ENCODE data around the gene ELN. TPM values are rescaled to one million over a fixed set of nuclear protein-coding genes. Genes with fewer than 3 reads are reported as not detected.
A peak's percentile ranks its signal among the peaks of the same experiment; 100 is the strongest.

Gene ELN
- total and polyA plus RNA-seq, 2 of the 4 experiments (the other 2 are of a cell fraction), result 2.2 to 14.3 TPM

- 100% methylated on average over 1 of the region's 17 CpGs; no CpG with 5 or more reads in 1 of the 2 experiments for WGBS, 2 experiments (ENCODE audit: extremely low coverage in 2 of 2, insufficient read length in 1 of 2)
- peak overlapping the region; percentile 81; the same call in 1 of the 2 replicates for H3K27ac ChIP-seq (ENCODE audit: insufficient read depth, low read length)
- intact Hi-C loops (cut with micrococcal nuclease), result loop anchor here (5.0 kb wide), 1 partner anchor 108 kb away; no protein-coding TSS in a partner anchor
- TF ChIP-seq MAZ (IDR thresholded peaks at IDR 0.05; ENCODE audit: borderline replicate concordance, low read depth, low read length) (no peak), RCOR1 (IDR thresholded peaks at IDR 0.05; ENCODE audit: insufficient replicate concordance, low read length) (no peak), RFX5 (IDR thresholded peaks at IDR 0.05; ENCODE audit: low read depth, low read length) (no peak), USF2 (IDR thresholded peaks at IDR 0.05; ENCODE audit: low read depth, low read length) (no peak), CHD1 (IDR thresholded peaks at IDR 0.05; ENCODE audit: low read depth, low read length) (no peak), NFE2L2 (IDR thresholded peaks at IDR 0.05; ENCODE audit: low read depth, low read length) (no peak), CTCF (conservative IDR thresholded peaks at IDR 0.05; ENCODE audit: low read depth, low read length) (no peak), BHLHE40 (IDR thresholded peaks at IDR 0.05; ENCODE audit: low read depth, low read length) (no peak), CEBPB (IDR thresholded peaks at IDR 0.05; ENCODE audit: low read depth, low read length) (no peak), MAFK (IDR thresholded peaks at IDR 0.05; ENCODE audit: low read depth, low read length) (no peak), RAD21 (IDR thresholded peaks at IDR 0.05; ENCODE audit: low read length) (no peak), MXI1 (IDR thresholded peaks at IDR 0.05; ENCODE audit: borderline replicate concordance, low read depth, low read length) (no peak), FOS (IDR thresholded peaks at IDR 0.05; ENCODE audit: low read depth, low read length) (no peak), SMC3 (IDR thresholded peaks at IDR 0.05; ENCODE audit: low read depth, low read length) (no peak), POLR2A (IDR thresholded peaks at IDR 0.05; ENCODE audit: low read depth, low read length) (no peak)
Observed at GRCh38 chr7:74000489-74001149, 27.4 kb upstream of the ELN start.

More at GRCh38 chr7:74000489-74001149, 27.4 kb upstream of the ELN start:
- peak overlapping the region; percentile 88 for H4K91ac ChIP-seq (ENCODE audit: insufficient read depth, low read depth, low read length)
- peaks cover 25% of the 10 kb centered on the region for H3K4me1 ChIP-seq (ENCODE audit: control insufficient read depth, insufficient read depth, low read length)
- H2BK5ac ChIP-seq (ENCODE audit: low read depth, low read length, poor library complexity, severe bottlenecking), result no peak overlapping the region
- peak overlapping the region in 1 of 2 experiments; percentile 43; a peak in 2 of 4 replicates for H4K8ac ChIP-seq (ENCODE audit: low read depth in 2 of 2, low read length in 2 of 2)
- H3K36me3 ChIP-seq (ENCODE audit: control insufficient read depth, insufficient read depth, low read length), result no peaks in the 10 kb centered on the region
- peak overlapping the region; percentile 37 for H3K14ac ChIP-seq (replicated peaks; ENCODE audit: low read depth, low read length)
- ATAC-seq (ENCODE audit: low read depth), result peak; percentile 10
- no TSS peak for BruUV-seq (replicated peaks)
- H3K23ac ChIP-seq (ENCODE audit: low read depth, low read length), result no peak overlapping the region
- H2BK20ac ChIP-seq (ENCODE audit: low read depth, low read length), result peak overlapping the region; percentile 87
- peak overlapping the region; percentile 96 for H2BK120ac ChIP-seq (ENCODE audit: low read depth, low read length)
- H3K18ac ChIP-seq (ENCODE audit: low read depth, low read length), result peak overlapping the region; percentile 68
- peak overlapping the region; percentile 99 for H2AK5ac ChIP-seq (ENCODE audit: low read depth, low read length)
- peak overlapping the region; percentile 94 for H3K4ac ChIP-seq (ENCODE audit: low read depth, low read length)
- H2BK15ac ChIP-seq (ENCODE audit: low read depth, low read length), result peak overlapping the region; percentile 3; the same call in 1 of the 3 replicates
- H3K4me2 ChIP-seq (ENCODE audit: low read depth, low read length), result no peak overlapping the region
- H4K5ac ChIP-seq (ENCODE audit: low read depth, low read length), result peak overlapping the region; percentile 56; the same call in 1 of the 2 replicates
- dilution Hi-C loops (cut with HindIII; ENCODE audit: low sequenced_read_pairs, unreplicated experiment) (loop anchor here (10.0 kb wide), 1 partner anchor 46 kb away; no protein-coding TSS in a partner anchor), in situ Hi-C loops (cut with MboI; ENCODE audit: low sequenced_read_pairs) (no loop called here)
- H3K9ac ChIP-seq (ENCODE audit: low read depth, low read length), result no peak overlapping the region
- H3K9me3 ChIP-seq (ENCODE audit: control insufficient read depth, insufficient read depth, low read length), result no peaks in the 10 kb centered on the region
- no peaks in the 10 kb centered on the region for H4K20me1 ChIP-seq (ENCODE audit: insufficient read depth, low read length)
- peak overlapping the region; percentile 53 for H2AFZ ChIP-seq (replicated peaks; ENCODE audit: low read length, poor library complexity)
- no peak overlapping the region for H3K56ac ChIP-seq (ENCODE audit: extremely low read depth, insufficient read depth, low read length)
- no peak overlapping the region for H3K4me3 ChIP-seq (ENCODE audit: insufficient read depth, low read depth, low read length)
- no peak overlapping the region for H2AK9ac ChIP-seq (replicated peaks; ENCODE audit: low read depth, low read length, poor library complexity)
- peak; percentile 48 for DNase-seq
- ChIA-PET CTCF (interaction anchor here (1.2 kb wide), 1 partner anchor 26 kb away, joined by 4 read pairs; no protein-coding TSS in a partner anchor), POLR2A (ENCODE audit: unreplicated experiment) (no interaction called here)
- no peaks in the 10 kb centered on the region for H3K27me3 ChIP-seq (ENCODE audit: control insufficient read depth, insufficient read depth, low read length)
- H3K9me1 ChIP-seq (ENCODE audit: insufficient read depth, low read length), result peaks cover 17% of the 10 kb centered on the region
- no peaks in the 10 kb centered on the region for H3K79me1 ChIP-seq (ENCODE audit: low read depth in 1 of 2, low read length in 2 of 2)

Measured in IMR-90 (cell line).